Mucosa of stomach (tissue), 1 donor: ENCODE data around the gene GPER1.
"Not testable (repeated sequence)": the region's sequence is repeated elsewhere in the genome, so short reads cannot be mapped to it uniquely, and the experiment has no call there.

Source experiments
- H3K27me3 ChIP-seq: one replicate; pipeline ENCODE4 v1.7.0; 2013; ENCODE audit warnings: mild to moderate bottlenecking, low read length; ENCODE audit not compliant: control insufficient read depth, insufficient read depth
- H3K36me3 ChIP-seq: one replicate; pipeline ENCODE4 v1.7.0; 2013; ENCODE audit warnings: low read length; ENCODE audit not compliant: control insufficient read depth, insufficient read depth
- H3K4me1 ChIP-seq: one replicate; pipeline ENCODE4 v1.7.0; 2013; ENCODE audit warnings: mild to moderate bottlenecking, low read length; ENCODE audit not compliant: control insufficient read depth, insufficient read depth
- H3K4me3 ChIP-seq: one replicate; pipeline ENCODE4 v1.7.0; 2013; ENCODE audit warnings: low read length
- H3K9ac ChIP-seq: one replicate; pipeline ENCODE4 v1.7.0; 2013; ENCODE audit warnings: mild to moderate bottlenecking, low read length, moderate library complexity
- H3K9me3 ChIP-seq: one replicate; pipeline ENCODE4 v1.7.0; 2013; ENCODE audit warnings: mild to moderate bottlenecking, low read length, moderate library complexity; ENCODE audit not compliant: control insufficient read depth
- donor health status: Pancreatic carcinoma.

Gene GPER1

DNA sequence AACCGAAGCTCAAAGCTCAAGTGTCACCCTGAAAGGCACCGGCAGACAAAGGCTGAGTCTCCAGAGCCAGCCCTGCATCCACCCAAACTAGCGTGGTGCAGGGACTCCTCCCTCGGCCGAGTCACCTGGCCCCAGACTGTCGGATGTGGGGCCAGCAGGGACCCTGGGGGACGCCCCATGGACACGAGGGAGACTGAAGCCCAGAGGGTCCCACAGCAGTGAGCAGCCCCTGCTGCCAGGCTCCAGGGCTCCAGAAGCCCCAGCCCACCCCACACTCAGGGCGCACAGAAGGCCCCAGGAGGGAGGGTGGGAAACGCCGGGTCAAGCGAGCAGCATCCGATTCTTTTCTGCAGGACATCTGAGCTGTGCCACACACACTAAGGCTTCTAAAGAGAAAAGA lies 23.3 kb upstream of the GPER1 start:
- Histone ChIP-seq H3K4me1 (peaks cover 24% of the 10 kb centered on the region), H3K9ac (no peak overlapping the region), H3K9me3 (no peaks in the 10 kb centered on the region), H3K4me3 (no peak overlapping the region), H3K27me3 (peaks cover 8% of the 10 kb centered on the region), H3K36me3 (no peaks in the 10 kb centered on the region)

DNA sequence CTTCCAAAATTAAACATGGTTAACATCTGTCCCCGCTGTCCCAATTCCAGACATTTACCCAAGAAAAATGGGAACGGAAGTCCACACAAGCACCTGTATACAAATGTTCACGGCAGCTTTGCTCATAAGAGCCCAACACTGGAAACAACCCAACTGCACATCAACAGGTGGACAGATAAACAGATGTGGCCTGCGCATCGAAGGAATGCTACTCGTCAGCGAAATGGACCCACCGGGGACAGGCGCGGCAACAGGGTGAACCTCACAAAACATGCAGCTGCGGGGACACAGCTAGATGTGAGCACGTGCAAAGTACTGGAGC lies 22.7 kb upstream of the GPER1 start:
- H3K4me1 ChIP-seq = peaks cover 21% of the 10 kb centered on the region
- H3K9ac ChIP-seq = no peak overlapping the region
- no peaks in the 10 kb centered on the region for H3K36me3 ChIP-seq
- H3K9me3 ChIP-seq = no peaks in the 10 kb centered on the region
- peaks cover 8% of the 10 kb centered on the region for H3K27me3 ChIP-seq
- no peak overlapping the region for H3K4me3 ChIP-seq

DNA sequence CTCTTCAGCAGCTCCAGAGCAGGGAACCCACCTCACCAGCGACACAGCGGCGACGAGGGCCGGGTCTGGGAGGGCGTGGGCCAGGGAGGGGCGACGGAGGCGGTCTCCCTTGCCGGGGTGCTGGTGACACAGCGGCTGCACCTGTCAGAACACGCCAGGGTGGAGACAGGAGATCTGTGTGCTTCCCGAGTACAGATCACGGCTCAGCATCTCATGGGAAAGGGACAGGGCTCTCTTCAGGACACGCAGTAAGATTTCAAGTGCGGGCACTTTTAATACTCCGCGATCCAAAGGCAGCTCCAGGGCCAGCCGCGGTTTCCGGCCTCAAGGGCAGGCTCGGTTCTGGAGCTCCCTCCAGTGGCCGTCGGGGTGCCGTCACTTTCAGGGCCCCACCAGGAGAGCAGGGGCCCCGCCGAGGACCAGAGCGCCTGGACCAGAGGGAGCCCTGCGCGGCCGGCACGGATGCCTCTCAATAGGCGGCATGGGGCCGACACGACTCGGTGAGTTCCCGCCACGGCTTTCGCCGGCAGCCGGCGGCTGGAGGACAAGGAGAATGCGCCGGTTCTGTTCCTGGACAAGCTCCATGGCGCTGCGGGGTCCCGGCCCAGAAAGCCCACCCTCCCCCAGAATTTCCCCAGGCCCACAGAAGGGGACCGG lies 22.2 kb upstream of the GPER1 start:
- H3K9ac ChIP-seq = no peak overlapping the region
- H3K9me3 ChIP-seq = no peaks in the 10 kb centered on the region
- H3K27me3 ChIP-seq = peaks cover 8% of the 10 kb centered on the region
- peaks cover 16% of the 10 kb centered on the region for H3K4me1 ChIP-seq
- H3K4me3 ChIP-seq = no peak overlapping the region
- no peaks in the 10 kb centered on the region for H3K36me3 ChIP-seq

DNA sequence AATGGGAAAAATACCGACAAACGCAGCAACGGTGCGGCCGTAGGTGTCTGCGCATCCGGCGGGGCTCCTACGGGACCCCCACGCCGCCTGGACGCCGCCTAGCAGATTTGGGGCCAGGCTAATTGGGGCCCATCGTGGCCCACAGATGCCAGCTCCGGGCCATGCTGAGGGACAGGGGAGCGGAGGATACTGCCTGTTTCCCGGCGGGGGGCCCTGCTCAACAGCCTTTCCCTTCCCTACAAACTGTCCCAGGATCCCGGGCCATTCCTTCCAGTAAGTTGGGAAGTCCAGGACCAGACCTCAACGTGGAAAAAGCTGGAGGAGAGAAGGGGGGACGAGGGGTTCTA lies 21.7 kb upstream of the GPER1 start:
- no peaks in the 10 kb centered on the region for H3K9me3 ChIP-seq
- H3K4me3 ChIP-seq = no peak overlapping the region
- peaks cover 11% of the 10 kb centered on the region for H3K4me1 ChIP-seq
- peaks cover 8% of the 10 kb centered on the region for H3K27me3 ChIP-seq
- H3K36me3 ChIP-seq = no peaks in the 10 kb centered on the region
- H3K9ac ChIP-seq = no peak overlapping the region

DNA sequence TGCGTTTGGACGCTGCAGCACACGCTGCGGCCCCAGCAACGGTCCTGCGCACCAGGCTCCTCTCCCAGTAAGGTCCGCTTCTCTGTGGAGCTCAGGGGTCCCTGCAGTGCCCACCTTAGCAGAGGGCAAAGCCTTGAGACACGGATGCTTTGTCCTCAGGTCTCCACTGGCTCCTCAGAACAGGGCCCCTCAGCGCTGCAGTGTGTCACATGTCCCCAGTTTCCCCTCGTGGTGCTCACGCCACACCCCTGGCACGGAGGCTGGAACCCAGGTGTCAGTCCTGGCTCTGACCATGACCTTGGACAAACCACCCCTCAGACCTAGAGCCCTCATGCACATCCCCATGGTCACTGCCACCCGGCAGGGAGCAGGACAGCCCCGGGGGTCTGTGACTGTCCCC lies 19.9 kb upstream of the GPER1 start:
- H3K4me1 ChIP-seq = peaks cover 10% of the 10 kb centered on the region
- H3K36me3 ChIP-seq = no peaks in the 10 kb centered on the region
- H3K9me3 ChIP-seq = no peaks in the 10 kb centered on the region
- peaks cover 8% of the 10 kb centered on the region for H3K27me3 ChIP-seq
- no peak overlapping the region for H3K4me3 ChIP-seq
- no peak overlapping the region for H3K9ac ChIP-seq

DNA sequence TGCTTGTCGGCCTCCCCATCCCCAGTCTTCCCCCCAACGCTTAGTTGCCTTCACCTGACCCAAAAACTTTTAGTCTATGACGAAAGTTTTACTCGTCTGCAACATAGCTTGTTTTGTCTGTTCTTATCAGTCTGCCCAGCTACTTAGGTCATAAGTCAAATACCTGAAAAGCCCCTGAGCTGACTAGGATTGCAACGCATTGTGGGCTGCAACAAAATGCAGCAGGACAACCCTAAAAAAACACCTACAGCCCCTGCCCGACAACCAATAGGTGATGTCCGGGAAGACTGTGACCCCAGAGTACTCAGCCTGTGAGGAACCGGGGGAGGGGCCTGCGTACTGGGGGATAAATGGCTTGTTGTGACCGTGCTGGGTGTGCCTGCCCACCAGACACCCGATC lies 19.3 kb upstream of the GPER1 start:
- H3K27me3 ChIP-seq = peaks cover 8% of the 10 kb centered on the region
- no peak overlapping the region for H3K9ac ChIP-seq

DNA sequence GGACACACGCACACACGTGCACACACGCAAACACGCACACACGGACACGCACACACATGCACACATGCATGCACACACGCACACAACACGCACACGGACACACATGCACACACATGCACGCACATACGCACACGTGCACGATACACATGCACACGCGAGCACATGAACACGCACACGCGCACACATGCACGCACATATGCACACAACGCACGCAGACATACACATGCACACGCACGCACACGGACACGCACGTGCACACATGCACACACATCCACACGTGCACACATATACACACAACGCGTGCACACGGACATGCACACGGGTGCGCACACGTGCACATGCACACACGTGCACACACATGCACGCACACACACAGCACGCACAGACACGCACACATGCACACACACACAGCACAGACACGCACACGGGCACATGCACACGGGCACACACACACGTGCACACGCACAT lies 17.3 kb upstream of the GPER1 start:
- Histone ChIP-seq H3K9ac (no peak overlapping the region), H3K4me1 (peaks cover 6% of the 10 kb centered on the region), H3K27me3 (no peaks in the 10 kb centered on the region), H3K9me3 (no peaks in the 10 kb centered on the region), H3K36me3 (no peaks in the 10 kb centered on the region), H3K4me3 (no peak overlapping the region)

More for the DNA sequence above, 19.3 kb upstream of the GPER1 start:
- no peaks in the 10 kb centered on the region for H3K9me3 ChIP-seq
- no peaks in the 10 kb centered on the region for H3K36me3 ChIP-seq
- H3K4me3 ChIP-seq = no peak overlapping the region
- peaks cover 10% of the 10 kb centered on the region for H3K4me1 ChIP-seq

DNA sequence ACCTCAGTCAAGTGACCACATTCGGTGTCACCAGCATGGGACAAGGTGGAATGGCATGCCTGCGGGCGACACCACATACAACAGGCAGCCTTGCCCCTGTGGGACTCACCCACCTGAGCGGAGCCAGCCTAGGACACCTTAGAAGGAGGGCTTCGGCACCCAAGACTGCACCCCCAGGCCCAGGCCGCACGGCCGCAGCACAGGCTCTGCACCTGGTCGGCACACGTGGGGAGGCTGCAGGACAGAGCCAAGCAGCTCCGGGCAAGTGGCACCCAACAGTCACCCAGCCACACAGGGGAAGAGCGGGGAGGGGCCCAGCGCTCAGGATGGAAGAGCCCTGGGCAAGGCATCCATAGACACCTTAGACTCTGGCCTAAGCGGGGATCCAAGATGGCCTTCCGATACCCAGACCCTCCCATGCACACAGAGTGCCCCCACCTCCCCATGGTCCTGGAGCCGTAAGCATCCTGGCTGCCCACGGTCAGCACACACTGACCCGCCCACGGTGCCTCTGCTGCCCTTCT lies 16.1 kb upstream of the GPER1 start:
- no peaks in the 10 kb centered on the region for H3K36me3 ChIP-seq
- H3K27me3 ChIP-seq = no peaks in the 10 kb centered on the region
- H3K4me3 ChIP-seq = no peak overlapping the region
- no peak overlapping the region for H3K9ac ChIP-seq
- H3K4me1 ChIP-seq = peaks cover 11% of the 10 kb centered on the region
- H3K9me3 ChIP-seq = no peaks in the 10 kb centered on the region

DNA sequence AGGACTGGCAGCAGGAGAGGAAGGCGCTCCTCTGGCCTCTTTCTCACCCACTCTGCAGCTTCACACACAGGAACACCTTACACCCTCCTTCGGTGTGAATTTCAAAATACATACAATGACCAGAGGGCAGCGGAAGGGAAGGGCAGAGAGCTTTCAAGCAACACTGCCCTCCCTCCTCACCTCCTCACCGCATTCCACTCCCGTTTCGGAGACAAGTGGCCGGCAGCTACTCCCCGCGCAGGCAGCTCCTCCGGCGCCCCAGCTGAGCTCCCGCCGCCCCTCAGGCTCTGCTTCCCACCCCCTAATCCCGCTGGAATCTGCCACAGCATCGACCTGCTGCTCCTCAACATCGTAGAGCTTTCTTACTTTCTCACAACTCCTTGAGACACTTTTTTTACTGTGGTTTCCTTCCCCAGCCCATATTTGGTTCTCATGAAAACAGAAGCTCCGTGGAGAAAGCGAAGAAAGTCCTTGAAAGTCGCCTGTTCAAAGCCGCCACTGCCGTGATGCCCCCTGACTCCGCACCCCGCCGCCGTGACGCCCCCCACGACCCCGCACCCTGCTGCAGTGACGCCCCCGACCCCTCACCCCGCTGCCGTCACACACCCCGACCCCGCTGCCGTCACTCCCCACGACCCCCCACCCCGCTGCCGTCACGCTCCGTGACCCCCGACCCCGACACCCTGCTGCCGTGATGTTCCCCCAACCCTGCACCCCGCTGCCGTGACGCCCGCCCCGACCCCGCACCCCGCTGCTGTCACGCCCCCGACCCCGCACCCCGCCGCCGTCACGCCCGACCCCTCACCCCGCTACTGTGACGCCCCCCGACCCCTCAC lies 14.6 kb upstream of the GPER1 start:
- peaks cover 13% of the 10 kb centered on the region for H3K4me1 ChIP-seq
- no peak overlapping the region for H3K4me3 ChIP-seq
- H3K27me3 ChIP-seq = no peaks in the 10 kb centered on the region
- no peak overlapping the region for H3K9ac ChIP-seq
- H3K9me3 ChIP-seq = no peaks in the 10 kb centered on the region
- no peaks in the 10 kb centered on the region for H3K36me3 ChIP-seq

DNA sequence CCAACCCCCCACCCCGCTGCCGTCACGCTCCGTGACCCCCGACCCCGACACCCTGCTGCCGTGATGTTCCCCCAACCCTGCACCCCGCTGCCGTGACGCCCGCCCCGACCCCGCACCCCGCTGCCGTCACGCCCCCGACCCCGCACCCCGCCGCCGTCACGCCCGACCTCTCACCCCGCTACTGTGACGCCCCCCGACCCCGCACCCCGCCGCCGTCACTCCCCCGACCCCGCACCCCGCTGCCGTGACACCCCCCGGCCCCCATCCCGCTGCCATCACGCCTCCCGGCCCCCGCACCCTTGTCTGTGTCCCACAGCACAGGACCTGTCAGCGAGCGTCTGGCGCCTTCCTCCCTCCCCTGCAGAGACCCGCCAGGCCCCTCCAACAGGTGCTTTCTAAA lies 13.9 kb upstream of the GPER1 start:
- H3K9me3 ChIP-seq, H3K9ac ChIP-seq: not testable (repeated sequence)
- H3K4me1 ChIP-seq = peaks cover 17% of the 10 kb centered on the region

DNA sequence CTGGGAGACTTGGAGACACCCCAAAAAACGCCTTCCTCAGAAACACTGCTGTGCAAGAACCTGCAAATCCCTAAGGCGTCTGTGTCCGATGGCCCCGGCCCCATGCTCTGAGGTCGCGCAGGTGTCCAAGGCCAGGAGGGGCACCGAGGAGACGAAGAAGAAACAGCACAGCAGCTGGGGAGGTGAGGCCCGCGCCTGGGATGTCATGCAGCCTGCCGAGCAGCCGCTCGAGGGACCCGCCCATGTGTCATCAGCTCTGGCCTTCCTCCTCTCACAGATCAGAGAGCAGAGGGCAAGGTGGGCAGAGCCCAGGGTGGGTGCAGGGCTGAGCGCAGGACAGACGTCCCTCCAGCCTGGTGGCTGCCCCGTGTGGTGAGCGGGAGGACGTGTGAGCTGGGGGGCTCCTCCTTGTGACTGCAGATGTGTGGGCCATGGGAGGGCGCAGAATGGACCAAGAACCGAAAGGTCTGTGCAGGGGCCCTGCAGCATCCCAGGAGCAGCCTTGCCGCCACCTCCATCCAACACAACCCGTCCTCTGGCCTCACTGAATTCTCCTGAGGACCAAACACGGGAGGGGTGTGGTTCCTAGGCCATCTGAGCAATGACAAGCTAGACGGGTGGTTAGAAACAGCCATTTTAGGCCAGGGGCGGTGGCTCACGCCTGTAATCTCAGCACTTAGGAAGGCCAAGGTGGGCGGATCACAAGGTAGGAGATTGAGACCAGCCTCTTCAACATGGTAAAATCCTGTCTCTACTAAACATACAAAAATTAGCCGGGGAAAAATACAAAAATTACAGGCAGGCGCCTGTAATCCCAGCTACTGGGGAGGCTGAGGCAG lies 13.1 kb upstream of the GPER1 start:
- H3K9ac ChIP-seq = no peak overlapping the region
- peaks cover 21% of the 10 kb centered on the region for H3K4me1 ChIP-seq
- H3K4me3 ChIP-seq = no peak overlapping the region
- H3K27me3 ChIP-seq = no peaks in the 10 kb centered on the region
- no peaks in the 10 kb centered on the region for H3K9me3 ChIP-seq
- no peaks in the 10 kb centered on the region for H3K36me3 ChIP-seq

More for the DNA sequence above, 13.9 kb upstream of the GPER1 start:
- not testable (repeated sequence) for H3K27me3 ChIP-seq, H3K36me3 ChIP-seq, H3K4me3 ChIP-seq
